ENCODE data around the gene VIPR1. TPM values are rescaled to one million over a fixed set of nuclear protein-coding genes. Genes with fewer than 3 reads are reported as not detected.

VIPR1 gene
- total and polyA plus RNA-seq, 5 experiments from 2014 or later: 16.2 to 122 (median 40.3) TPM

GRCh38 chr3:42498034-42498433 is 4.4 kb upstream of the VIPR1 start:
- H3K4me3 Mint-ChIP-seq: no peak overlapping the region
- ATAC-seq: no peak
- H3K27me3 Mint-ChIP-seq: peaks cover 2 to 48% (median 17%) of the 10 kb centered on the region in 5 donors
- no peaks in the 10 kb centered on the region for H3K9me3 Mint-ChIP-seq
- POLR2A ChIA-PET: no interaction called here
- H3K36me3 Mint-ChIP-seq: no peaks in the 10 kb centered on the region
- H3K27ac Mint-ChIP-seq: peak overlapping the region in 1 of 10 donors; percentile 23
- peaks cover 8 to 23% (median 14%) of the 10 kb centered on the region in 4 donors for H3K4me1 Mint-ChIP-seq
- peak in 1 of 10 donors; percentile 3 for DNase-seq

GRCh38 chr3:42498791-42499477 is 3.5 kb upstream of the VIPR1 start:
- DNase-seq (peak in 2 of 10 donors; percentile 12 to 23), ATAC-seq (no peak)
- POLR2A ChIA-PET: no interaction called here
- peaks cover 16 to 32% (median 23%) of the 10 kb centered on the region in 4 donors for H3K4me1 Mint-ChIP-seq
- H3K4me3 Mint-ChIP-seq: no peak overlapping the region
- peaks cover 2 to 48% (median 17%) of the 10 kb centered on the region in 5 donors for H3K27me3 Mint-ChIP-seq
- H3K36me3 Mint-ChIP-seq: no peaks in the 10 kb centered on the region
- peak overlapping the region in 1 of 10 donors; percentile 23 for H3K27ac Mint-ChIP-seq
- no peaks in the 10 kb centered on the region for H3K9me3 Mint-ChIP-seq

GRCh38 chr3:42499478-42499871 is 3.0 kb upstream of the VIPR1 start:
- Mint-ChIP-seq H3K9me3 (no peaks in the 10 kb centered on the region), H3K36me3 (no peaks in the 10 kb centered on the region), H3K27me3 (peaks cover 2 to 48% (median 17%) of the 10 kb centered on the region in 5 donors), H3K4me1 (peaks cover 20 to 38% (median 28%) of the 10 kb centered on the region in 4 donors), H3K4me3 (peak overlapping the region in 2 of 10 donors; percentile 22 to 26), H3K27ac (no peak overlapping the region)
- no peak for ATAC-seq
- POLR2A ChIA-PET: no interaction called here
- DNase-seq: peak in 1 of 10 donors; percentile 53

GRCh38 chr3:42500091-42500490 is 2.4 kb upstream of the VIPR1 start:
- Mint-ChIP-seq H3K4me1 (peaks cover 20 to 44% (median 32%) of the 10 kb centered on the region in 4 donors), H3K36me3 (no peaks in the 10 kb centered on the region), H3K4me3 (peak overlapping the region in 9 of 10 donors; percentile 67 to 99 (median 95)), H3K9me3 (no peaks in the 10 kb centered on the region), H3K27ac (peak overlapping the region in 1 of 10 donors; percentile 10), H3K27me3 (peaks cover 2 to 48% (median 17%) of the 10 kb centered on the region in 5 donors)
- ATAC-seq (no peak), DNase-seq (peak in 1 of 10 donors; percentile 22)
- POLR2A ChIA-PET: interaction anchor here (2.6 to 6.3 kb wide), 3 partner anchors 28 to 52 kb away, joined by 11 to 89 read pairs (median 40); no protein-coding TSS in a partner anchor

- H3K36me3 Mint-ChIP-seq: no peaks in the 10 kb centered on the region
- POLR2A ChIA-PET: interaction anchor here (1.7 to 6.3 kb wide), 9 partner anchors 27 to 99 kb away, joined by 6 to 89 read pairs (median 11); partner anchors contain the start of genes NKTR and SS18L2
Observed at GRCh38 chr3:42500909-42501308, 1.5 kb upstream of the VIPR1 start.

GRCh38 chr3:42501321-42501680 is 1.1 kb upstream of the VIPR1 start:
- H3K36me3 Mint-ChIP-seq: no peaks in the 10 kb centered on the region
- peaks cover 23 to 56% (median 40%) of the 10 kb centered on the region in 4 donors for H3K4me1 Mint-ChIP-seq
- H3K27ac Mint-ChIP-seq: peak overlapping the region in 8 of 10 donors; percentile 5 to 80 (median 44)
- POLR2A ChIA-PET: interaction anchor here (1.4 to 6.3 kb wide), 12 partner anchors 16 to 156 kb away, joined by 5 to 89 read pairs (median 9); partner anchors contain the start of genes NKTR and SS18L2
- H3K27me3 Mint-ChIP-seq: peaks cover 2 to 48% (median 17%) of the 10 kb centered on the region in 5 donors
- H3K9me3 Mint-ChIP-seq: no peaks in the 10 kb centered on the region
- DNase-seq (peak in 2 of 10 donors; percentile 5 to 63), ATAC-seq (no peak)
- H3K4me3 Mint-ChIP-seq: peak overlapping the region; percentile 84 to 99 (median 96)

More at GRCh38 chr3:42500909-42501308, 1.5 kb upstream of the VIPR1 start:
- Mint-ChIP-seq H3K9me3 (no peaks in the 10 kb centered on the region), H3K27ac (peak overlapping the region in 6 of 10 donors; percentile 10 to 70 (median 48)), H3K27me3 (peaks cover 2 to 48% (median 17%) of the 10 kb centered on the region in 5 donors), H3K4me1 (peaks cover 22 to 52% (median 37%) of the 10 kb centered on the region in 4 donors), H3K4me3 (peak overlapping the region; percentile 67 to 99 (median 92))
- ATAC-seq (no peak), DNase-seq (peak in 2 of 10 donors; percentile 0 to 10)

GRCh38 chr3:42501681-42502428 is 588 bp upstream of the VIPR1 start:
- peak overlapping the region; percentile 84 to 99 (median 96) for H3K4me3 Mint-ChIP-seq
- peaks cover 25 to 61% (median 45%) of the 10 kb centered on the region in 4 donors for H3K4me1 Mint-ChIP-seq
- DNase-seq (peak; percentile 41 to 81 (median 60)), ATAC-seq (peak; percentile 47 to 57)
- POLR2A ChIA-PET: interaction anchor here (0.7 to 6.3 kb wide), 25 partner anchors 9 to 272 kb away, joined by 3 to 89 read pairs (median 6); partner anchors contain the start of genes NKTR and SS18L2
- peak overlapping the region; percentile 70 to 97 (median 92) for H3K27ac Mint-ChIP-seq
- no peaks in the 10 kb centered on the region for H3K9me3 Mint-ChIP-seq
- H3K36me3 Mint-ChIP-seq: no peaks in the 10 kb centered on the region
- H3K27me3 Mint-ChIP-seq: peaks cover 2 to 47% (median 17%) of the 10 kb centered on the region in 5 donors

GRCh38 chr3:42503251-42503924 is 945 bp downstream of the VIPR1 start:
- DNase-seq: peak in 4 of 10 donors; percentile 12 to 45 (median 16)
- Mint-ChIP-seq H3K27me3 (peaks cover 2 to 32% (median 15%) of the 10 kb centered on the region in 5 donors), H3K4me1 (peaks cover 36 to 77% (median 59%) of the 10 kb centered on the region in 4 donors), H3K9me3 (no peaks in the 10 kb centered on the region), H3K4me3 (peak overlapping the region; percentile 83 to 97 (median 92)), H3K27ac (peak overlapping the region; percentile 81 to 94 (median 90)), H3K36me3 (no peaks in the 10 kb centered on the region)
- POLR2A ChIA-PET: interaction anchor here (0.6 to 6.3 kb wide), 6 partner anchors 10 to 36 kb away, joined by 3 to 89 read pairs (median 8); no protein-coding TSS in a partner anchor
- ATAC-seq: no peak

- no peak for ATAC-seq
- POLR2A ChIA-PET: interaction anchor here (0.5 to 6.3 kb wide), 4 partner anchors 18 to 97 kb away, joined by 3 to 89 read pairs (median 23); partner anchors contain the start of gene NKTR
Observed at GRCh38 chr3:42503957-42504333, 1.5 kb downstream of the VIPR1 start.

GRCh38 chr3:42504334-42505127 is 2.1 kb downstream of the VIPR1 start:
- peaks cover 46 to 88% (median 69%) of the 10 kb centered on the region in 4 donors for H3K4me1 Mint-ChIP-seq
- H3K9me3 Mint-ChIP-seq: no peaks in the 10 kb centered on the region
- ATAC-seq (no peak), DNase-seq (peak in 2 of 10 donors; percentile 15 to 48)
- peak overlapping the region; percentile 83 to 97 (median 92) for H3K4me3 Mint-ChIP-seq
- H3K36me3 Mint-ChIP-seq: peaks cover 0 to 3% (median 0%) of the 10 kb centered on the region in 3 donors
- POLR2A ChIA-PET: interaction anchor here (0.5 to 6.3 kb wide), 7 partner anchors 17 to 96 kb away, joined by 3 to 89 read pairs (median 5); partner anchors contain the start of gene NKTR
- H3K27me3 Mint-ChIP-seq: peaks cover 2 to 20% (median 13%) of the 10 kb centered on the region in 5 donors
- H3K27ac Mint-ChIP-seq: peak overlapping the region; percentile 61 to 94 (median 88)

More at GRCh38 chr3:42503957-42504333, 1.5 kb downstream of the VIPR1 start:
- Mint-ChIP-seq H3K27ac (peak overlapping the region; percentile 61 to 94 (median 89)), H3K4me3 (peak overlapping the region; percentile 83 to 97 (median 92)), H3K36me3 (no peaks in the 10 kb centered on the region), H3K27me3 (peaks cover 2 to 26% (median 13%) of the 10 kb centered on the region in 5 donors), H3K9me3 (no peaks in the 10 kb centered on the region), H3K4me1 (peaks cover 42 to 82% (median 64%) of the 10 kb centered on the region in 4 donors)
- peak in 1 of 10 donors; percentile 30 for DNase-seq

Data from naive thymus-derived CD8-positive, alpha-beta T cell (primary cell).